OCI-LY3 (cell line): ENCODE results near the gene LMBRD2.

Experiments used
- H2AFZ ChIP-seq: fragments of 200-600, 300-600 bp; shearing (Covaris generic); 2 replicates; pipeline ENCODE4 v1.6.0; 2014; ENCODE audit warnings: antibody characterized with exemption, low read depth, low read length
- H3K27ac ChIP-seq: fragments of 200-600, 300-600 bp; sonication (generic); 2 replicates; pipeline ENCODE4 v1.5.1; 2014; ENCODE audit warnings: mild to moderate bottlenecking, low read length, moderate library complexity, mixed read lengths
- H3K27me3 ChIP-seq: fragments of 200-600, 300-600 bp; sonication (generic); 2 replicates; pipeline ENCODE4 v1.6.1; 2014; ENCODE audit warnings: low read depth, low read length, mixed read lengths
- H3K36me3 ChIP-seq: fragments of 200-600, 300-600 bp; sonication (generic); replicated peaks from 2 replicates; pipeline ENCODE3; 2014; ENCODE audit warnings: low read depth, low read length, mixed read lengths
- H3K4me1 ChIP-seq: fragments of 300-600, 200-600 bp; sonication (generic); 2 replicates; pipeline ENCODE4 v1.6.1; 2014; ENCODE audit warnings: low read length, mixed read lengths
- H3K4me2 ChIP-seq: fragments of 200-600, 300-600 bp; sonication (generic); 2 replicates; pipeline ENCODE4 v1.6.1; 2014; ENCODE audit warnings: low read length, mixed read lengths
- H3K4me3 ChIP-seq: fragments of 300-600, 200-600 bp; sonication (generic); 2 replicates; pipeline ENCODE4 v1.5.1; 2014; ENCODE audit warnings: antibody characterized with exemption, mild to moderate bottlenecking, low read length, moderate library complexity
- H3K79me2 ChIP-seq: fragments of 300-600, 200-600 bp; shearing (Covaris generic); 2 replicates; pipeline ENCODE4 v1.6.1; 2014; ENCODE audit warnings: mild to moderate bottlenecking, low read length, mixed read lengths
- H3K9ac ChIP-seq: fragments of 300-600, 200-600 bp; shearing (Covaris generic); 2 replicates; pipeline ENCODE4 v1.6.0; 2014; ENCODE audit warnings: mild to moderate bottlenecking, low read length, moderate library complexity
- H3K9me3 ChIP-seq: fragments of 200-600, 300-600 bp; shearing (Covaris generic); 2 replicates; pipeline ENCODE4 v1.6.1; 2014; ENCODE audit warnings: low read length, mixed read lengths; ENCODE audit not compliant: insufficient read depth
- H4K20me1 ChIP-seq: fragments of 200-600, 300-600 bp; sonication (generic); 2 replicates; pipeline ENCODE4 v1.6.1; 2016; ENCODE audit warnings: low read length, mixed read lengths; ENCODE audit not compliant: insufficient read depth
- CTCF ChIP-seq: fragments of 200-600, 300-600 bp; sonication (generic); IDR thresholded peaks from 2 replicates; pipeline ENCODE4 v1.5.1; 2014; ENCODE audit warnings: antibody characterized with exemption, low read length, low read depth
- EZH2phosphoT487 ChIP-seq: fragments of 200-600 bp; shearing (Covaris generic); IDR thresholded peaks from 2 replicates; pipeline ENCODE4 v1.6.1; 2018; ENCODE audit warnings: antibody characterized with exemption, mixed run types, low read depth

The LMBRD2 gene

GRCh38 chr5:36105819-36106218 is 45.9 kb downstream of the LMBRD2 start:
- no peak for TF ChIP-seq EZH2phosphoT487
- no peak for TF ChIP-seq CTCF
- H3K4me1 ChIP-seq, result 0 out of 2 replicates have a peak, but pooled peaks cover 3% of the 10 kb centered on the region
- H3K9ac ChIP-seq, result no peak overlapping the region
- H3K36me3 ChIP-seq, result no peaks in the 10 kb centered on the region
- H3K9me3 ChIP-seq, result no peaks in the 10 kb centered on the region
- no peak overlapping the region for H3K4me3 ChIP-seq
- no peak overlapping the region for H3K27ac ChIP-seq
- no peaks in the 10 kb centered on the region for H3K27me3 ChIP-seq
- no peak overlapping the region for H2AFZ ChIP-seq
- H3K79me2 ChIP-seq, result no peaks in the 10 kb centered on the region
- H4K20me1 ChIP-seq, result no peaks in the 10 kb centered on the region
- no peak overlapping the region for H3K4me2 ChIP-seq

GRCh38 chr5:36099748-36100147 is 51.9 kb downstream of the LMBRD2 start:
- H3K36me3 ChIP-seq, result no peaks in the 10 kb centered on the region
- no peaks in the 10 kb centered on the region for H3K27me3 ChIP-seq
- no peak overlapping the region for H3K4me3 ChIP-seq
- TF ChIP-seq EZH2phosphoT487, result no peak
- TF ChIP-seq CTCF, result no peak
- H3K79me2 ChIP-seq, result no peaks in the 10 kb centered on the region
- H3K9me3 ChIP-seq, result no peaks in the 10 kb centered on the region
- no peaks in the 10 kb centered on the region for H4K20me1 ChIP-seq
- no peak overlapping the region for H3K27ac ChIP-seq
- no peak overlapping the region for H3K9ac ChIP-seq
- H2AFZ ChIP-seq, result no peak overlapping the region
- no peak overlapping the region for H3K4me2 ChIP-seq
- no peaks in the 10 kb centered on the region for H3K4me1 ChIP-seq

- no peak for TF ChIP-seq CTCF
- no peak for TF ChIP-seq EZH2phosphoT487
- Histone ChIP-seq H3K27ac (no peak overlapping the region), H4K20me1 (no peaks in the 10 kb centered on the region), H3K27me3 (no peaks in the 10 kb centered on the region), H3K9ac (no peak overlapping the region), H2AFZ (no peak overlapping the region), H3K4me1 (no peaks in the 10 kb centered on the region), H3K4me2 (no peak overlapping the region), H3K4me3 (no peak overlapping the region), H3K9me3 (no peaks in the 10 kb centered on the region), H3K79me2 (no peaks in the 10 kb centered on the region), H3K36me3 (no peaks in the 10 kb centered on the region)
These were observed 55.2 kb downstream of the LMBRD2 start for GRCh38 chr5:36096486-36096885.

GRCh38 chr5:36089989-36090388 is 61.7 kb downstream of the LMBRD2 start:
- Histone ChIP-seq H3K4me3 (no peak overlapping the region), H3K79me2 (no peaks in the 10 kb centered on the region), H3K36me3 (no peaks in the 10 kb centered on the region), H3K9ac (no peak overlapping the region), H3K27ac (no peak overlapping the region), H3K27me3 (no peaks in the 10 kb centered on the region), H3K9me3 (no peaks in the 10 kb centered on the region), H4K20me1 (no peaks in the 10 kb centered on the region), H3K4me1 (no peaks in the 10 kb centered on the region), H3K4me2 (no peak overlapping the region), H2AFZ (no peak overlapping the region)
- TF ChIP-seq EZH2phosphoT487 (no peak), CTCF (peak; percentile 26)
